K562 (cell line): ENCODE results near the gene KIAA0825. TPM values are rescaled to one million over a fixed set of nuclear protein-coding genes. Genes with fewer than 3 reads are reported as not detected.

Source experiments
- ATF2 ChIP-seq: sonication (generic); formaldehyde crosslinking; IDR thresholded peaks from 2 replicates; pipeline ENCODE4 v1.8.1; 2022; ENCODE audit warnings: missing genetic modification reagents
- CEBPB ChIP-seq: fragments of 450-650 bp; IDR thresholded peaks from 2 replicates; pipeline ENCODE4 v1.6.1; 2016; ENCODE audit warnings: missing genetic modification characterization, missing compliant biosample characterization
- CREM ChIP-seq: IDR thresholded peaks from 2 replicates; pipeline ENCODE4 v1.6.1; 2014; ENCODE audit warnings: antibody characterized with exemption, low read depth
- FOSL1 ChIP-seq: fragments of 200-800 bp; sonication (Bioruptor generic); conservative IDR thresholded peaks from 2 replicates; pipeline ENCODE4 v1.6.1; 2016; ENCODE audit warnings: missing genetic modification characterization, missing compliant biosample characterization
- FOXJ2 ChIP-seq: fragments of 200-800 bp; sonication (Bioruptor generic); IDR thresholded peaks from 2 replicates; pipeline ENCODE4 v1.6.1; 2016; ENCODE audit warnings: missing genetic modification characterization, missing compliant biosample characterization
- POLR3G ChIP-seq: IDR thresholded peaks from 2 replicates; pipeline ENCODE4 v1.6.1; 2011; ENCODE audit not compliant: insufficient read length, insufficient replicate concordance; ENCODE audit errors: extremely low read depth
- SAFB ChIP-seq: fragments of 200-400 bp; formaldehyde crosslinking; IDR thresholded peaks from 2 replicates; pipeline ENCODE4 v1.6.1; 2017; ENCODE audit warnings: low read depth, low read length, borderline replicate concordance
- SLC30A9 ChIP-seq: fragments of 250-450 bp; sonication (Bioruptor Pico); IDR thresholded peaks from 2 replicates; pipeline ENCODE4 v1.8.0; 2022; ENCODE audit warnings: mild to moderate bottlenecking, moderate library complexity
- SNRNP70 ChIP-seq: fragments of 200-400 bp; formaldehyde crosslinking; optimal IDR thresholded peaks from 2 replicates; pipeline ENCODE3; 2017; ENCODE audit warnings: low read depth, low read length
- TCF7L2 ChIP-seq: fragments of 150-350 bp; IDR thresholded peaks from 2 replicates; pipeline ENCODE4 v1.6.1; 2016; ENCODE audit warnings: low read depth, mild to moderate bottlenecking, low read length, moderate library complexity
- TFAM ChIP-seq: fragments of 250-450 bp; sonication (Bioruptor Pico); conservative IDR thresholded peaks from 2 replicates; pipeline ENCODE4 v1.5.0; 2021; ENCODE audit warnings: mild to moderate bottlenecking, moderate library complexity
- WHSC1 ChIP-seq: IDR thresholded peaks from one replicate; pipeline ENCODE4 v1.6.1; 2012; ENCODE audit warnings: low read length, control low read depth, inconsistent platforms
- ZFP36 ChIP-seq: fragments of 150-350 bp; IDR thresholded peaks from 2 replicates; pipeline ENCODE4 v1.6.1; 2018; ENCODE audit warnings: low read length, low read depth; ENCODE audit not compliant: partially characterized antibody
- ZNF280A ChIP-seq: fragments of 450-650 bp; IDR thresholded peaks from 2 replicates; pipeline ENCODE4 v1.6.1; 2018; ENCODE audit warnings: mild to moderate bottlenecking, low read depth; ENCODE audit not compliant: partially characterized antibody
- ZNF764 ChIP-seq: fragments of 250-450 bp; sonication (Bioruptor Pico); IDR thresholded peaks from 2 replicates; pipeline ENCODE4 v1.4.0; 2020; ENCODE audit warnings: low read depth, mild to moderate bottlenecking, moderate library complexity
- ZNF778 ChIP-seq: fragments of 450-650 bp; formaldehyde crosslinking; IDR thresholded peaks from 2 replicates; pipeline ENCODE4 v1.4.0; 2020; ENCODE audit warnings: mild to moderate bottlenecking, moderate library complexity
- polyA plus RNA-seq, 8 experiments: library from polyadenylated mRNA; depleted of rRNA in 4 of 8; stranded (reverse) in 5 of 8; unstranded in 3 of 8; fragments of >200 nt; fragmentation: Nextera tagmentation in 2 of 8; fragmentation: Illumina TruSeq in 1 of 8; extraction: Ambion mirVana in 2 of 8; extraction: Trizol in 1 of 8; gene quantifications; 2 replicates each; pipeline versions ENCODE4 v1.2.1 to v1.2.3, GENCODE V29; 2011 to 2014; ENCODE audit warnings: inconsistent platforms in 1 of 8, missing spikeins in 1 of 8
- total RNA-seq, 7 experiments: library from RNA; depleted of rRNA in 6 of 7; stranded (reverse); fragments of >200 nt in 6 of 7; fragmentation: Illumina TruSeq in 2 of 7; extraction: Trizol in 2 of 7; gene quantifications; 2 replicates each; pipeline versions ENCODE4 v1.2.1 to v1.2.3, GENCODE V29; 2011 to 2021; ENCODE audit warnings: low replicate concordance in 1 of 7

KIAA0825 gene
- total and polyA plus RNA-seq, 9 of the 15 experiments (the other 6 are each of a cell fraction or from before 2014, with no cell fraction given): 0.05 to 0.36 (median 0.16) TPM; not detected in 1

GRCh38 chr5:94545870-94546625 is 72.4 kb downstream of the KIAA0825 start (continued):
- TF ChIP-seq SNRNP70 (no peak), ZNF280A (no peak), ATF2 (CRISPR knock-in tag) (no peak), TFAM (no peak), FOXJ2 (tag) (no peak), SAFB (no peak), WHSC1 (no peak), ZNF778 (CRISPR knock-in tag) (no peak), ZFP36 (no peak), CREM (no peak), TCF7L2 (no peak), ZNF764 (CRISPR knock-in tag) (no peak), SLC30A9 (CRISPR knock-in tag) (no peak), POLR3G (no peak), CEBPB (tag) (no peak), FOSL1 (tag) (no peak)
